Measurements from ENCODE around the gene ZNF750.

Gene ZNF750

GRCh38 chr17:82839617-82840292 lies at the start of gene ZNF750:
Gene ZNF750, minus strand, starts transcription at chr17:82840022. Its CDS starts 7,568 bp downstream, at chr17:82832454.
- no peak for DNase-seq

GRCh38 chr17:82888583-82889495 lies 49.0 kb upstream of the ZNF750 start:
- peak in 9 of 56 donors; percentile 12 to 47 (median 33) for DNase-seq

- no peak for DNase-seq
Observed at GRCh38 chr17:82887255-82888164, 47.7 kb upstream of the ZNF750 start.

- no peak for DNase-seq
Observed at GRCh38 chr17:82884970-82885353, 45.1 kb upstream of the ZNF750 start.

GRCh38 chr17:82884341-82884969 lies 44.6 kb upstream of the ZNF750 start:
- DNase-seq: no peak

- DNase-seq: no peak
Observed at GRCh38 chr17:82883419-82884031, 43.7 kb upstream of the ZNF750 start.

GRCh38 chr17:82882715-82883418 lies 43.0 kb upstream of the ZNF750 start:
- no peak for DNase-seq

- peak in 16 of 56 donors; percentile 7 to 49 (median 29) for DNase-seq
Observed at GRCh38 chr17:82881900-82882714, 42.3 kb upstream of the ZNF750 start.

- DNase-seq: peak in 7 of 56 donors; percentile 19 to 37 (median 23)
Observed at GRCh38 chr17:82881324-82881823, 41.6 kb upstream of the ZNF750 start.

GRCh38 chr17:82880620-82881323 lies 41.0 kb upstream of the ZNF750 start:
- no peak for DNase-seq

GRCh38 chr17:82879241-82879640 lies 39.4 kb upstream of the ZNF750 start:
- no peak for DNase-seq

- no peak for DNase-seq
Observed at GRCh38 chr17:82878527-82878926, 38.7 kb upstream of the ZNF750 start.

- peak in 46 of 56 donors; percentile 12 to 84 (median 50) for DNase-seq
Observed at GRCh38 chr17:82876602-82877379, 37.0 kb upstream of the ZNF750 start.

GRCh38 chr17:82876149-82876548 lies 36.3 kb upstream of the ZNF750 start:
- no peak for DNase-seq

- DNase-seq: no peak
Observed at GRCh38 chr17:82875407-82875856, 35.6 kb upstream of the ZNF750 start.

GRCh38 chr17:82874011-82874835 lies 34.4 kb upstream of the ZNF750 start:
- DNase-seq: no peak

Data from amygdala (tissue), 56 donors.